Measurements from ENCODE around the gene CDK5RAP2.
"Not testable (repeated sequence)": the region's sequence is repeated elsewhere in the genome, so short reads cannot be mapped to it uniquely, and the experiment has no call there.

CDK5RAP2 gene

DNA sequence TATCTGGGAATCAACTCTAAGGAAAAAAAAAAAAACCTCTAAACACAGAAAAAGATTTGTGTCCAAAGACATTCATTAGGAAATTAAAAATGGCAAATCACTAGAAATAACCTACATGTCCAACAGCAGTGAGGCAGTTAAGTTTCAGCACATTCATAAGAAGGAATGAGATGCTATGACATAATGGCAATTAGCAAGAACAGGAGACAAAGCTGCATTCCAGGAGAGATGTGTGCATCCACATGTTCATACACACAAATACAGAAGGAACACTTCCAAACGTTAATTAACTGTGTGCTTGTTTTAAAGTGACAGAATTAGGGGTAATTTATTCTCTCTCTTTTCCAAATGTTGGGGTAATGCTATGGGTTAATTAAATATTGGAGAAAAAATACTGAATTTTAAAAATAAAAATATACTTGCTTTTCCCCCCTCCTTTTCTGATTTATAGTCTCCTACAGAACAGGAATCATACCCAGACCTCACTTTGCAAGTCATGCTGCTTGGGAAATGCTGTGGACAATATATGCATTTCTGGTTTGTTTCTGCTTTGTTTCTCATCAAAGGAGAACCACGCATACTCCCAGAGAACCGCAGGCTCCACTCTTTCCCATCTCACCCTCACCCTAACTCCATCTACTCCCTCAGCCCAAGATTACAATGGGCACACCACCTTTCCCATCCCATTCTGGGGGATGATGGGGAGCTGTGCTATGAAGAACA is 114.1 kb downstream of the CDK5RAP2 start:
- DNase-seq (ENCODE audit: low read depth), result no peak

GRCh38 chr9:120464887-120465421 is 115.0 kb downstream of the CDK5RAP2 start:
- DNase-seq (ENCODE audit: low read depth), result no peak

DNA sequence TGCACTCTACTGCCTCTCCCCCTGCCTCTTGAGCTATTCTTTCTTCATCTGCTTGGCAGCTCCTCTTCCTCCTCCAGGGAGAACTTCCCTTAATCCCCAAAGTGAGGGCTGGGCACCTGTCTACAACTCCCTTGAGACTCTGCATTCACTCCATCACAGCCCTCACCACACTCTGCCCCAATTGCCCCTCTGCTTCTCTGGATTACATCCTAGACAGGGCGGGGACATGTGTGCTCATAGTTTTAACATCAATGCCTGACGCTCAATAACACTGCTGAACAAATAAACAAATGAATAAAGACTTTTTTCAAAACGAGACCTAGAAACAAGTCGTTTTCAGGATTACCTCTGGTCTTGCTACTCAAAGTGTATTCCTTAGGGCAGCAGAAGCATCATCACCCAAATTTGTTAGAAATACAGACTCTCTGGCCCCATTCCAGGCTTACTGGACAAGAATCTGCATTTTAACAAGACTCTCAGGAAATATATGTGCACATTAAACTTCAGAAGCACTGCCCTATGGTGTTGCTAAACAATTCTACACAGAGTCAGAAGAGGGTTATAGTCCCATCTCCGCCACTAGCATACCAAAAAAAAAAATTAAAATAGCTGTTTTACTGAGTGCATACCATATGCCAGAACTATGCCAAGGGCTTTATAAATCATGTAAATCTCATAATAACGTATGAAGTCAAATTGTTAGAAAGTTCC is 115.6 kb downstream of the CDK5RAP2 start:
- no peak for DNase-seq (ENCODE audit: low read depth)

DNA sequence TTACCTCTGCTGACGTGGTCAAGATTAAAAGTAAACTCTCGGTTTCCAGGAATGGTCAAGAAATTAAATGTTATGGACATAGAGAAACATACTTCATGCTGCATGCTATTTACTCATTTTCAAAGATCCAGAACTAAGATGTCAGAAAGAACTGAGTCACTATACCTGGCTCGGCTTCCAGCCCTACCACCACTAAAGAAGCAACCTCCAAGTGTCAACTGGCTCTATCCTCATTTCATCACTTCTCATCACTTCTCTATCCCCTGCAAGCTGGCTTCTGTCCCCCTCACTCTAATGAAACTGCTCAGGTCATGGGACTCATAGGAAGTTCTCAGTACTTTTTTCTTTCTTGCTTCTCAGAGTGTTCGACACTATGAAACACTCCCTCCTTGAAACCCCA is 116.2 kb downstream of the CDK5RAP2 start:
- no peak for DNase-seq (ENCODE audit: low read depth)

- not testable (repeated sequence) for DNase-seq (ENCODE audit: low read depth)
These were observed 118.3 kb downstream of the CDK5RAP2 start for GRCh38 chr9:120461677-120462076.

DNA sequence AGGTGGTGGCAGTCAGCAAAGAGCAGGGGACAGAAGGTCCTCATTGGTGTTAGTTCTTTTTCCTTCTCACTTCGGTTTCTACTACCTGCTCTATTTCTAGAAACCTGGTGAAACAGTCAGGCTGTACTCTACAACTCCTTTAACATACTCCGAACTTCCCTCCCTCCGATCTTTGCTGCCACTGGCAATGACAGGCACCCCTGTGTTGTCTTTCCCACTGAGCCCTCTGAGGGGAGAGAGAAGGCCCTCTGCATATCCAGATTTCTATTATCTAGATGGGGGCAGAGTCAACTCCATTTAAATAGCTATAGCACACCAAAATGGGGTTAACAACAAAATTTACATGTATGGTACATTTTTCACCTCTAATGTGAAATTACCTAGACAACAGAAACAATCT is 123.7 kb downstream of the CDK5RAP2 start:
- no peak for DNase-seq (ENCODE audit: low read depth)

GRCh38 chr9:120454467-120454866 is 125.5 kb downstream of the CDK5RAP2 start:
- no peak for DNase-seq (ENCODE audit: low read depth)

- DNase-seq (ENCODE audit: low read depth), result no peak
These were observed 126.2 kb downstream of the CDK5RAP2 start for GRCh38 chr9:120453792-120454191.

DNA sequence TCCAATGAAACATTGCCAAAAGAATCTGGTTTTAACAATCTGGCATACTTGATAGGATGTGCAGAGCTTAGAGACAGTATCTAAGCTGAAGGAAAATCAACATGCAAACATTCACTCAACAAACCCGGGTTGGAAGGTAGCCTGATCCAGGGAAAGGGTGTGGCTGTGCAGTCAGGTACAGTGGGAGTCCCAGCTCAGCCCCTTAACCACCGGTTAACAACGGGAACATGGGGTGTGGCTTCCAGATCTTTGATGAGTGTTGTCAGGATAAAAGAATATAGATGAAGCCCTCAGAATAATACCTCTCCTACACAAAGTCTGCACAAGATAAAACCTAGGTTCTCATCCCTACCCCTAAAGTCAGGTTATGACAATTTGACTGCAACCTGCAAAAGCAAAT is 127.3 kb downstream of the CDK5RAP2 start:
- no peak for DNase-seq (ENCODE audit: low read depth)

GRCh38 chr9:120450916-120451315 is 129.1 kb downstream of the CDK5RAP2 start:
- DNase-seq (ENCODE audit: low read depth), result no peak

DNA sequence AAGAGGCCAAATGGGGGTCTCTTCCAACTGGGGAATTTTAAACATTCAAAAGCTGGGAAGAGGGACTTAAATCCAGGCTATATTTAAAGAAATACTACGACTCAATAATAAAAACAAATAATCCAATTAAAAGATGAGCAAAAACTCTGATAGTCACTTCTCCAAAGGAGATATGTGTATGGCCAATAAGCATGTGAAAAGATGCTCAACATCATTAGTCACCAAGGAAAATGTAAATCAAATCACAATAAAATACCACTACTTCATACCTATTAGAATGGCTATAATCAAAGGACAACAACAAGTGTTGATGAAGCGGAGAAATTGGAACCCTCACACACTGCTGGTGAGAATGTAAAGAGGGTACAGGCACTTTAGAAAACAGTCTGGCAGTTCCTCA is 130.4 kb downstream of the CDK5RAP2 start:
- DNase-seq (ENCODE audit: low read depth), result no peak

- no peak for DNase-seq (ENCODE audit: low read depth)
These were observed 131.9 kb downstream of the CDK5RAP2 start for GRCh38 chr9:120447959-120448500.

- no peak for DNase-seq (ENCODE audit: low read depth)
These were observed 133.3 kb downstream of the CDK5RAP2 start for GRCh38 chr9:120446671-120447070.

DNA sequence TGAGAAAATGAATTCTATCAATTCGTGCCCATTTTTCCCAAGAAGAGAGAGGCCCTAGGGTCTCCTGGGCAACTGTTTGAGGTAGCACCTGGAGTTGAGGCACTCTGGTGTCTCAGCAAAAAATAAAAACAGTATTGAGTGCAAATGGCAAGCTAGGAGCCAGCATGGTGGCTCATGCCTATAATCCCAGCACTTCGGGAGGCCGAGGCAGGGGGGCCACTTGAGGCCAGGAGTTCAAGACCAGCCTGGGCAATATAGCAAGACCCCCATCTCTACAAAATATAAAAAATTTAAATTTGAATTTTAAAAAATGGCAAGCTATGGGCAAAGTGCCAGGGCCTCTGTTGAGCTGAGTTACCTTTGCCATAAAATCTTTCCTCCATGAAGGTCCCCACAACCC is 136.0 kb downstream of the CDK5RAP2 start:
- DNase-seq (ENCODE audit: low read depth), result no peak

DNA sequence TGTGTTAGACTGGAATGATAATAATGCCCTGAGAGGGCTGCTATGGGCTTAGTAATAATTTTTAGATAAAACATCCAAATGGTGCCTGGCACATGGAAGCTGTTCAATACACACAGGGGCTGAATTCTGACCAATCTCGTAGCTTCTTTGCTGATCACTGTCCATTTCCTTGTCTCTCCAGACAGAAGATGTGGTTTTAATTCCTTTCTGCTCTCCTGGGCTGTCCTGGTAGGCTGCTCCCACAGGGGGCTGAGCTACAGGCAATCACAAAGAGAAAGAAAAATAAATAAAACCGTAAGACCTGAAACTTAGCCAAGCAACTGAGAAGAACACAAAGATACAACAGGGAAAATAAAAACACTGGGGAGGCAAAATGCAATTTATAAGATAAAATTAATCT is 136.5 kb downstream of the CDK5RAP2 start:
- DNase-seq (ENCODE audit: low read depth), result no peak

DNA sequence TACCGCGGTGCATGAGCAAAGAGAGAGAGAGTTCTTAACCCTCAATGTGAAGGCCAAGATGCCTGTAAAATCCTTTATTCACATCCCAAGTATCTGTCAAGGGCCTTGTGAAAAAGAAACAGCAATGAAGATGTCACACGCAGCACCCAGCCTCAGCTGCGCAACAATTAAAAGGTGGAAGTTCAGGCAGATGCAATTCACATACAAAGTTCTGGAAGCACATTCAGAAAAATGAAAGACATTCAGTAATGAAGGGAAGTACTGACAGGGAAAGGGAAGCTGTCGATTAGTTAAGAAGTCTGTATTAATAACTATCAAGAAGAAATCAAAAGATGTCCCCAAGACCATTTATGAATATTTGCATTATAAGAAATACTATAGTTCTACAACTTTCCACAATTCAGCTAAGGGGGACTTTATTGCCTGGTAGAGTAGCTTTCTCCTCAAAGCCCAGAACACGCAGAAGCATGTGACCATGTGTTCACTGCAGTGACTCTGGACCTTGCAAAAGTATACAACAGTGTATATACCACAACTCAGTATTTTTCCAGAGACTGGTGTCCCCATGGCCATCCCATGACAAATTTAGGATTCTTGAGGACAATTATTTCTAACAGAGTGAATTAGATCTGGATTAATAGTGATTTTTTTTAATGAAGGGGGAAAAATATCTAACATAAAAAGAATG is 137.5 kb downstream of the CDK5RAP2 start:
- no peak for DNase-seq (ENCODE audit: low read depth)

DNA sequence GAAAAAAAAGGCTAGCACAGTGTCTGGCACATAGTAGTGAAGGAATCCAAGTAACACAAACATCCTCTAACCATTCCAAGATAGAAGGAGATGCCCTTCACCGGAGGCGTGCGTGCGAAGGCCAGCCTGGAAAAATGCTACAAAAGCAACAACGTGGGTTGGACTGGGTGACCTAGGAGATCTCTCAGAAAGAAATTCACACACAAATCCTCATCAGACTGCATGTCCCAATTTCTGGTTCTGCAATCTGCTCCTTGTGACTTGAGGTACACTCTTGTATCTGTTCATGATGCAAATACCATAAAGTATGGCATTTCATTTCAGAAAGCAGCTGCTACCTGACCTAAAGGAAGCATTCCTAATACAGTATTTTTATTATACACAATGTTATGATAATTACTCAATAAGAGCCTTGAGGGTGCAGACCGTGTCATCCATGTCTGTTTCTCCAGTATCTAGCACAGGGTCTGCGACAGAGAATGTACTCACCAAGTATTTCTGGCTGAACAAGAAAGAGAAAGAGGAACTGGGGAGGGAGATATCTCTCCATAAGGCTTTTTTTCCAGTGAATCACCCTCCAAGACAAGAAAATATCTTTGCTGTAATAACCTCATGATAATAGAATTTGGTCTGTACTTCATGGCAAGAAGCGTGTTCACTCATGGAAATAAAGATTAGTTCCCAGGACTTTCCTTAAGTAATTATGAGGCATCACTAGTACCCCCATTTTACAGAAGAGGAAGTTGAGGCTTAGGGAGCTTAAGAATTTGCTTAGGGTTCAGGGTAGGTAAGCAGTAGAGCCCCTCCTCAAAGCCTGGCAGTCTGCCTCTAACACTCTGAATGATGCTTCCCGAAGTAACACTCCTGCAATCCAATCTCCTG is 138.3 kb downstream of the CDK5RAP2 start:
- no peak for DNase-seq (ENCODE audit: low read depth)

GRCh38 chr9:120440791-120441190 is 139.2 kb downstream of the CDK5RAP2 start:
- no peak for DNase-seq (ENCODE audit: low read depth)

- DNase-seq (ENCODE audit: low read depth), result no peak
These were observed 140.0 kb downstream of the CDK5RAP2 start for GRCh38 chr9:120439926-120440325.

- no peak for DNase-seq (ENCODE audit: low read depth)
These were observed 141.0 kb downstream of the CDK5RAP2 start for GRCh38 chr9:120438836-120439546.

DNA sequence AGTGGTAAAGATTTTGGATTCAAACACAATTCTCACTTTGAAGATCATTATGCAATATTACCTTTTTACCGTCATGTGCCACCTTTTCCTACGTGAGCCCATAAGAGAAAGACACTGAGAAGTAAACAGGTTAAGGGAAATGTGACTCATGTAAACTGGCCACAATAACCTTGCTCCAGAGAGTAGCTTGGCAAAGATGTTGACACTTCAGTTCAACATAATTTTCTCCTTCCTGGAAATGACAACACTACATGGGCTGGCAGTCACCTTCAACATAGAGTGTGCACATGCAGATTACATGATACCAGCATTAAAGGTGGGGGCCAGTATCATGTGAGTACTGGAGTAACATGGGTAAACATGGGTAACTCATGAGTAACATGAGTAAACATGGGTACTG is 141.9 kb downstream of the CDK5RAP2 start:
- DNase-seq (ENCODE audit: low read depth), result no peak
